NCI-H146 (cell line): ENCODE measurements around the gene NTNG1.

Source experiments
- DNase-seq: peaks from one replicate; lab custom pipeline; 2025; lab: John Stamatoyannopoulos, UW

NTNG1 gene

GRCh38 chr1:107263291-107263915 lies 122.6 kb downstream of the NTNG1 start:
- DNase-seq, result no peak

GRCh38 chr1:107264007-107264406 lies 123.2 kb downstream of the NTNG1 start:
- peak; percentile 27 for DNase-seq

GRCh38 chr1:107264561-107264960 lies 123.7 kb downstream of the NTNG1 start:
- DNase-seq, result no peak

DNA sequence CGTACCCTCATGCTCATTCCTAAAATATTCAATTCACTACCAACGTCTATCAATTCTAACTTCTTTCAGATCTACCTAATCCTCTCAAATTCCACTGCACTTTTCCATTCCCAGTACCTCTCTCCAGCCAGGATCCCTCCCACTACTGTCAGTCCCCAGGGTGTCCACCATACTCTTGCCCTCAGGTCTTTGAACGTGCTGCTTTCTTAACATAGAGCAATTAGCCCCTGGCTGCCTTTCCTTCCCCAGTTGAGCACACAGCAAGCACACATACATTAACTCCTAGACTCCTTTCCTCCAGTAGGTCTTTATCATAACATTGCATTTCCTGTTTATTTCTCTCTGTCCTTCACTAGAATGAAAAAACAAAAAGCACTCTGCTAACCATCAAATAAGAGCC lies 126.7 kb downstream of the NTNG1 start:
- DNase-seq, result no peak

DNA sequence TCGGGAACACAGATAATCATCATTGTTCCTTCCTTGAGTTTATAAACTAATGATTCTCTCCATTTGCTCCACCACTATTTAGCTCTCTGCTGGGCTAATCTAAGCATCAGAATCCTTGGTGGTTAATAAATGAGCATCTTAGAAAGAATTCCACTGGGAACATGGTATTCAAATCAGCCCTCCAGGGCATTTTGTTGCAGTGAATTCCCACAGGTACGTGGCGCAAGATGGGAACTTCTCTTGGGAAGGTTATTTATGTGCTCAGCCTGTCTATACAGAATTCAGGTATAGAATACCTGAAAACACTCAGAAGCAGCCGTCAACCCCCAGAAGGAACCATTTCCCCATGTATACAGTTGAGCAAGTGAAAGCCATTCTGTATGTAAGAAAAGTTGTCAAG lies 131.5 kb downstream of the NTNG1 start:
- DNase-seq, result no peak

DNA sequence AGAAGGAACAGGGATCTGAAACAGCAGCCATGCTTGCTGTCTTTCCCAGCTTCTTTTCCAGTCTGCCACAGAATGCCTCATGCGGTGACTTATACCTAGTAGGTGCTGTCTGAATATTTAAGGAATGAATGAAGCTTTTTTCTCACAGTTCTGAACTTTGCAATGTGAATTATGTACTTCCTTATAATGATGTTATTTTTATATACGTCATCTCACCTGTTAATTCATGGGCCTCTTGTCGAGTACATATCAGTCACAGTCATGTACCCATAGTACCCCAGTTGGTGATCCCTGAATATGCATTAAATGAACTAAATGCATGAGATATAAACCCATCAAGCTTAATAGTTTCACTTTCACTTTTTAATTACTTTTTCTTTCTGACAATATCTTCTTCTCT lies 132.7 kb downstream of the NTNG1 start:
- DNase-seq, result no peak

- DNase-seq, result no peak
Measured at GRCh38 chr1:107274227-107274626, 133.4 kb downstream of the NTNG1 start.

- no peak for DNase-seq
Measured at GRCh38 chr1:107276247-107276646, 135.4 kb downstream of the NTNG1 start.

DNA sequence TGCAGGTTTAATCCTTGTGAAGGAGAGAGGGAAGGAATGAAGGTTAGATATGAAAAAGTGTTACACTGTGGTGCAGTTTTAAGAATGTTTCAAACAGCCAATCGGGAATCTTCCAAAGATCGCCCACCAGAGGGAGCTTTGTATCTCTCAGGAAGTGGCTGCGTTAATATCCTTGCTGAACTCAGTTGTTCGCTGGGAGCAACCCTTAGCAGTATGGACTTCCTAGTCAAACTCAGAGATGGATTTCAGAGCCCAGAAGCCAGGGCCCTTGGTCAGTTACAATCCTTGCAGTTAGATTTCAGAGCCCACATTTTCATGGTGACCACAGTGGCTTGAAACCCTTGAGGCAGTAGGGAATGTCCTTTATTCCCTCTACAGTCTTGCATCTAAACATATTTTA lies 136.2 kb downstream of the NTNG1 start:
- DNase-seq, result peak; percentile 15

GRCh38 chr1:107286125-107286524 lies 145.3 kb downstream of the NTNG1 start:
- no peak for DNase-seq

DNA sequence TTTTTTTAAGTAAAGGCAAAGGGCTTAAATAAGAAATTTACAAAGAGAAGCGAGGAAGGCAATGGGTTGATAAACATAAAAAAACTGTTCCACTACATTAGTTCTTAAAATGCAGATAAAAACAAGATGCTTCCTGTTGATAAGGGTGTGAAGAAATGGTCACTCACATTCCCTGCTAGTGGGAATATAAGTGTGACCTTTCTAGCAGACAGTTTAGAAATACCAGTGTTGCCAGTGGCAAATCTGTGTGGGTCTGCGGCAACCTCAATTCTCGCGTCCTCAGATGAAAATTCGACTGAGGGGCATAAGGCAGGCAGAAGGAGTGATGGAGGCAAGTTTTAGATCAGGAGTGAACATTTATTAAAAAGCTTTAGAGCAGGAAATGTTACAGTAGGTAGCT lies 151.1 kb downstream of the NTNG1 start:
- DNase-seq, result no peak

DNA sequence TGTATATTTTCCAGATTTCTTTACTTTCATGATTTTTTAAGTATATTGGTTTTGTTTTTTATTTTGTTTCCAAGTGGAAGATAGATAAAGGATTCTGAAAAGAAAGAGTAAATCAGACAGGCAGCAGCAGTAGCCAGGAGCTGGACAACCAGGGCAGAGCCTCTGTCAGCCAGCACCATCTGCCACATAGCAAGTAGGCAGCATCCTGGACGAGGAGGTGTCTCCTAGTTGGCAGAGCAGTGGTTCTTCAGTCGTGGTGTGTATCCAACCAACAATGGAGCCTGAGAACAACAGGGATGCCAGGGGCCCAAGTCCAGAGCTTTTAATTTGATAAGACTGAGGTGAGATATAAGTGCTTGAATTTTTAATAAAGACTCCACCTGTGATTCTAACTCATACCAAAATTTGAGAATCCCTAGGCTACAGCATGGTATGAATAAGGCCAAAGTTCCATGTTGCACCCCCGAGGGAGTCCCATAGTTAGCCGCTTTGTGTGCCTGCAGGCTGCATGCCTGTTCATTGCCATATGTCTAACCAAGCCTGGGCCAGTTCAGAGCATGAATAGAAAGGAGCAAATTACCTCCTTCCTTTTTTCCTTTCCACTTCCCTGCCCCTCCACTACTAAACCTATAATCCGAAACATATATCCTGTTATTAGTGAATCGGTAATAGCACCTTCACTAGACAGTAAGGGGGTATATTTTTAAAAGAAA lies 153.2 kb downstream of the NTNG1 start:
- no peak for DNase-seq

DNA sequence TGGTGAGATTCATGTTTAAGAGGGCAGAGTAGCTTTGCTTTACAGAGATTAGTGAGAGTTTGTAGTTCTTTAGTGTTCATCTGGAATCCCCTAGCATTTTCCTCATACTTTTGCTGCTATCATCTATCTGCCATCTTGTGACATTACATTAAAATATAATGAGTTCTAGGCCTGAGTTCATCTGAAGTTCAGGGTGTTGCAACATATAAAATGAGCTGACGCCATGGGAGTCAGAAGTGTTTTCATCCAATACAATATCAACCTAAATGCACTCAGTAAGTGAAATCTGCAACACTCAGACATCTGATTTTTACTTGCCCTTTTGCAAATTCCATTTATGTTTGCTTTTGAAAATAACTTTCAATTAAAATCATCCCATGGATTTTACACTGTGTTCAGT lies 153.8 kb downstream of the NTNG1 start:
- DNase-seq, result no peak

DNA sequence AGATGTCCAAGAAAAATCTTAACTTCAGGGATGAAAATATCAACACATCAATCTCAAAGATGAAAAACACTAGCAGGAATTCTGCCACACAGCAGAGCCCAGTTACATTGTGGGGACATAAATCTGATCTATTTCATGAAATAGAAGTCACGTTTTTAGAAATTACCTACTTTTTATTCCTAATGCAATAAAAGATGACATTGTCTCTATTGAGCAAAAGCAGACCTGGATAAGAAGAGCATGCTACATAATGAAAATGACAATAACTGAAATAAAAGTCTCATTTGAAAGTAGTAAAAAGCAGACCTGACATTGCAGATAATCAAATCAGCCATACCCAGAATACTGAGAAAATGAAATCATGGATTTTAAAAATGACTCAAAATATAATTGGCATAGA lies 156.8 kb downstream of the NTNG1 start:
- DNase-seq, result no peak

- no peak for DNase-seq
Measured at GRCh38 chr1:107298526-107298925, 157.7 kb downstream of the NTNG1 start.

- no peak for DNase-seq
Measured at GRCh38 chr1:107299521-107299920, 158.7 kb downstream of the NTNG1 start.

DNA sequence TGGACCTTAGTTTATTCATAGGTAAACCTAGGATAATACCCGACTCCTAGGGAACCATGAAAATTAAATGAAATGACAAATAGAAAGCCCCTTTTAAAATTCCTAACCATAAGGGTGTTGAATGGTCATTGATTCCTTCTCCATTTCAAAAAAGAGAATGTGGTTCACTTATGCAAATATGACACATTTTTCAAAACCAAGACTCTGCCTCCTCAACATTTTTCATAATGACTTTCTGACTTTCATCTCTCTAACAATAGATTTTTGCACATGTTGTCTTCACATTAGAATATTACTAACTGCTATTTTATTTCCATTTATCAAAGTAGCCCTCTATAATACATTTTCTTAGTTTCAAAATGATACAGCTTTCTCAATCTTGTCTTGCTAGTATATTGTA lies 169.1 kb downstream of the NTNG1 start:
- DNase-seq, result no peak

DNA sequence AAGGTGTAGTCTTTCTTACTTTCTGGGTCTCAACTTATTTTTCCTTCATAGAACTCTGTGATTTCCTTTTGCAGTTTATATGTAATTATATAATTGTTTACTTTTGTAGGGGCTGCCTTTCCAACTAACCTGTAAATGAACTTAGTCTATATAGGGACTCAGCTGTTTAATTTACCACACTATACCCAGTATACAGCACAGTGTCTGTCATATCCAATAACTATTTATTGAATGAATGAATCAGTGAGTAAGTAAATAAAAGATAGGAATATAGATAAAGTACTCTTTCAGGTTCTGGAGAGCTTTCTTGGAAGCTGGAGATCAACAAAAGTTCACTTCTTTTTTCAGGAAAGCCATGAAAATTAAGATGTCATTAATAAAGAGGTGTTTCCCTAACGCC lies 174.8 kb downstream of the NTNG1 start:
- no peak for DNase-seq

- no peak for DNase-seq
Measured at GRCh38 chr1:107318932-107319331, 178.1 kb downstream of the NTNG1 start.

DNA sequence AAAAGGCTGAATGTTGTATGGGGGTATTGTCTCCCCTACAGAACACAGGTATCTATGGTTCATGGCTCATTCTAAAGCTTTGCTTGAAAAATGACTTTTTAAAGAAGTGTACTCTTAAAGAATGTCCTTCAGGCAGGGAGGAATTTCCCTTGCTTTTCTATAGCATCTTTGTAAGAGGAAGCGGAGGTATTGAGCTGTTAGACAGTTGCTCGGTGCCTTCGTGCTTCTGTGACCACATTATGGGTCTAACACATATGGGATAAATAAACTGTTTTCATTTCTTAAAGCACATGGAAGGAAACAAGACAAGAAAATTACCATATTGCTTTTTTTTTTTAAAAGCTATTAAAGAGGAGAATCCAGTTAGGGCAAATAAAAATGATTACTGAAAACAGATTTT lies 182.9 kb downstream of the NTNG1 start:
- no peak for DNase-seq

DNA sequence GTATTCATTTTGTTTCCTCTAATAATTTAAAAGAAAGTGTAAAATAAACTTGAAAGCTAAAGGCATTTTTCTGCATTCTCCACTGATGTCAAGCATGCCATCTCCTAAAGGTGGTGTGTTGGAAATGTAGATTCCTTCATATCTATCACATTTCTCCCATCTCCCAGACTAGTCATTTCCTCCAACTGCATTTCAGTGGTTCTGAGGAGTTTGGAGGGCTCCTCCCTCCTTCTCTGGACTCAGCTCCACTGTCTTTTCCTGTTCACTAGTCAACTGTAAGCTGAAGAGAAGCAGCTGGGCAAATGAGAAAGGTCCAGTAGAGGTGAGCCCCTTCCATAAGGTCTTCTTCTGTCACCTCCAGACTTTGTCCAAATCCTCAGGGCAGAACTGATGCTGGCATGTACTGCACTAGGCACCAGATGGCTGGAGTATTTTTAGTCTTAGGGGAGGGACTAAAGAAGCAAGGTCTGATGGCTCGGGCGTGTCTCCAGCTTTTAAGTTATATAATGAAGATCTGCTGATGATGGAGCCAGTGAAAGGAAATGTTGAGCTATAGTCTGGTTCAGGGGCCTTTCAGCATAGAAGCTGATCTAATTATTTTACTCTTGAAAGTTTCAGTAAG lies 186.1 kb downstream of the NTNG1 start:
- no peak for DNase-seq

DNA sequence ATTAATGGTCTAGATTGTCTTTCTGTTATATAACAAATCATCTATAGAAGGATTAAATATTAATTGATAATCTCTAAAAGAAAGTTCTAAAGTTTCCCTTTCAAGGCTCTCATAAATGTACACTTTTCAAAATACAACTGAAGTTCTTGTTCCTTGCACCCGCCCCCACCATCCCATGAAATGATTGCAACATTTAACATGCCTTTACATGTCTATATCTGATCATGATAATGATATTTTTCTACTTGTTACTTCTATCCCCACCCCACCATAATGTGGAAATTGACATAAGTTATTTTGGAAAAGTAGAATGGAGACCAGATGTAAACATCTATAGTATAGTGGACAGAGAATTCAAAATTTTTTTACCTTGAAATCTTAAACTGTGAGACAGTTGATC lies 186.6 kb downstream of the NTNG1 start:
- DNase-seq, result no peak

DNA sequence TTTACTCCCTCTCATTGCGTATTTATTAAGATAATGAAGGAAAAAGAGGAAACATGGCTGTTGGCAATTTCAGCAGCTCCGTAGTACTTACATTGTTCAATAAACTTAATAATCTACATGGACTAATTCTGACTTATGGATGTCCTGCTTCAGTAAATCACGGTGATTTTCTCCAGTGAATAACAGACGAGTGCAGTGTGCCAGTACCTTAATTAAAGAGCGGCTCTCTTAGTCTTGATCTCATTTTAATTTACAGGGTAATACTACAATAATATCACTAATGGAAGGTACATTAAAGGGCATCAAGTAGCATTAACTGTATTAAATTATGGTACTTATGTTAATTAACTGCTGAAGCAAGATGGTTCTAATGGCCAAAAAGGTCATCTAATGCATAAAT lies 187.2 kb downstream of the NTNG1 start:
- no peak for DNase-seq

GRCh38 chr1:107339775-107340174 lies 198.9 kb downstream of the NTNG1 start:
- no peak for DNase-seq
